ENCODE data around the gene FMNL1. TPM values are rescaled to one million over a fixed set of nuclear protein-coding genes. Genes with fewer than 3 reads are reported as not detected.

Gene FMNL1
- total RNA-seq, 2 experiments from 2014 or later, result 233 to 243 TPM

- POLR2A ChIA-PET, result interaction anchor here (0.6 to 3.0 kb wide), 4 partner anchors 10 to 70 kb away, joined by 3 to 17 read pairs (median 6); partner anchors contain the start of gene HEXIM1
- CTCF ChIA-PET, result interaction anchor here (0.6 to 12.4 kb wide), 26 partner anchors 12 to 212 kb away, joined by 3 to 366 read pairs (median 4); partner anchors contain the start of genes ACBD4, MAP3K14 and PLCD3
Measured at GRCh38 chr17:45218895-45219661, 2.6 kb upstream of the FMNL1 start.

GRCh38 chr17:45220079-45220478 is 1.6 kb upstream of the FMNL1 start:
- CTCF ChIA-PET, result interaction anchor here (1.6 to 12.4 kb wide), 10 partner anchors 18 to 172 kb away, joined by 4 to 366 read pairs (median 18); partner anchors contain the start of genes ACBD4 and PLCD3
- POLR2A ChIA-PET, result interaction anchor here (2.0 to 3.0 kb wide), 2 partner anchors 9 to 71 kb away, joined by 7 to 17 read pairs; partner anchors contain the start of gene HEXIM1

GRCh38 chr17:45222014-45222288 is 266 bp downstream of the FMNL1 start:
- CTCF ChIA-PET, result interaction anchor here (2.5 to 12.4 kb wide), 4 partner anchors 16 to 163 kb away, joined by 6 to 366 read pairs (median 29); partner anchors contain the start of genes ACBD4 and MAP3K14
- POLR2A ChIA-PET, result interaction anchor here (0.8 to 2.0 kb wide), 2 partner anchors 10 to 90 kb away, joined by 3 to 9 read pairs; no protein-coding TSS in a partner anchor

- ChIA-PET POLR2A (interaction anchor here (1.2 to 2.0 kb wide), 2 partner anchors 9 to 90 kb away, joined by 4 to 9 read pairs; no protein-coding TSS in a partner anchor), CTCF (interaction anchor here (0.7 to 12.4 kb wide), 6 partner anchors 16 to 94 kb away, joined by 3 to 366 read pairs (median 10); partner anchors contain the start of genes ACBD4, HEXIM2 and MAP3K14)
Measured at GRCh38 chr17:45222289-45222995, 757 bp downstream of the FMNL1 start.

GRCh38 chr17:45222996-45223538 is 1.4 kb downstream of the FMNL1 start:
- POLR2A ChIA-PET, result interaction anchor here (0.6 to 2.0 kb wide), 4 partner anchors 9 to 89 kb away, joined by 4 to 9 read pairs (median 6); partner anchors contain the start of gene HEXIM1

GRCh38 chr17:45223539-45224528 is 2.1 kb downstream of the FMNL1 start:
- CTCF ChIA-PET, result interaction anchor here (0.6 to 12.4 kb wide), 7 partner anchors 15 to 143 kb away, joined by 3 to 366 read pairs (median 4); partner anchors contain the start of genes ACBD4, HEXIM2 and MAP3K14
- POLR2A ChIA-PET, result interaction anchor here (0.6 to 6.0 kb wide), 7 partner anchors 8 to 93 kb away, joined by 3 to 66 read pairs (median 7); partner anchors contain the start of genes HEXIM1, HEXIM2 and MAP3K14

More at GRCh38 chr17:45222996-45223538, 1.4 kb downstream of the FMNL1 start:
- CTCF ChIA-PET, result interaction anchor here (0.6 to 12.4 kb wide), 7 partner anchors 15 to 143 kb away, joined by 3 to 366 read pairs (median 4); partner anchors contain the start of genes ACBD4, HEXIM2 and MAP3K14

- ChIA-PET CTCF (interaction anchor here (4.2 to 12.4 kb wide), 2 partner anchors 14 to 89 kb away, joined by 15 to 366 read pairs; partner anchors contain the start of gene ACBD4), POLR2A (interaction anchor here (0.9 to 6.0 kb wide), 4 partner anchors 38 to 92 kb away, joined by 3 to 66 read pairs (median 14); partner anchors contain the start of genes HEXIM1, HEXIM2 and MAP3K14)
Measured at GRCh38 chr17:45224671-45225050, 3.0 kb downstream of the FMNL1 start.

GRCh38 chr17:45225051-45225700 is 3.5 kb downstream of the FMNL1 start:
- CTCF ChIA-PET, result interaction anchor here (0.8 to 12.4 kb wide), 6 partner anchors 13 to 89 kb away, joined by 3 to 366 read pairs (median 8); partner anchors contain the start of genes ACBD4 and HEXIM1

GRCh38 chr17:45225964-45226530 is 4.4 kb downstream of the FMNL1 start:
- ChIA-PET CTCF (interaction anchor here (1.0 to 12.4 kb wide), 6 partner anchors 12 to 90 kb away, joined by 3 to 366 read pairs (median 8); partner anchors contain the start of genes ACBD4 and HEXIM1), POLR2A (interaction anchor here (0.6 to 6.8 kb wide), 9 partner anchors 10 to 150 kb away, joined by 3 to 66 read pairs (median 7); partner anchors contain the start of genes HEXIM1, HEXIM2 and MAP3K14)

More at GRCh38 chr17:45225051-45225700, 3.5 kb downstream of the FMNL1 start:
- POLR2A ChIA-PET, result interaction anchor here (0.9 to 6.8 kb wide), 8 partner anchors 10 to 92 kb away, joined by 3 to 66 read pairs (median 12); partner anchors contain the start of genes HEXIM1, HEXIM2 and MAP3K14

- ChIA-PET POLR2A (interaction anchor here (0.6 to 6.8 kb wide), 9 partner anchors 9 to 150 kb away, joined by 3 to 66 read pairs (median 7); partner anchors contain the start of genes HEXIM1, HEXIM2 and MAP3K14), CTCF (interaction anchor here (1.0 to 12.4 kb wide), 6 partner anchors 12 to 91 kb away, joined by 3 to 366 read pairs (median 8); partner anchors contain the start of genes ACBD4 and HEXIM1)
Measured at GRCh38 chr17:45226576-45226975, 4.9 kb downstream of the FMNL1 start.

- CTCF ChIA-PET, result interaction anchor here (0.5 to 22.6 kb wide), 5 partner anchors 6 to 193 kb away, joined by 3 to 366 read pairs (median 8); partner anchors contain the start of gene FMNL1
- POLR2A ChIA-PET, result interaction anchor here (1.5 to 6.8 kb wide), 6 partner anchors 14 to 90 kb away, joined by 3 to 66 read pairs (median 18); partner anchors contain the start of genes HEXIM1 and MAP3K14
Measured at GRCh38 chr17:45227101-45227925, 5.6 kb downstream of the FMNL1 start.

GRCh38 chr17:45227926-45228762 is 6.5 kb downstream of the FMNL1 start:
- POLR2A ChIA-PET, result interaction anchor here (1.0 to 6.8 kb wide), 7 partner anchors 8 to 87 kb away, joined by 3 to 66 read pairs (median 14); partner anchors contain the start of gene HEXIM1

GRCh38 chr17:45228763-45229539 is 7.3 kb downstream of the FMNL1 start:
- POLR2A ChIA-PET, result interaction anchor here (0.8 to 6.8 kb wide), 10 partner anchors 9 to 89 kb away, joined by 3 to 66 read pairs (median 11); partner anchors contain the start of gene HEXIM1
- CTCF ChIA-PET, result interaction anchor here (0.6 to 22.6 kb wide), 14 partner anchors 8 to 438 kb away, joined by 3 to 366 read pairs (median 4); partner anchors contain the start of genes ACBD4, FMNL1, HEXIM1 and MAP3K14

More at GRCh38 chr17:45227926-45228762, 6.5 kb downstream of the FMNL1 start:
- CTCF ChIA-PET, result interaction anchor here (0.6 to 22.6 kb wide), 8 partner anchors 7 to 438 kb away, joined by 3 to 366 read pairs (median 6); partner anchors contain the start of genes FMNL1 and HEXIM1
